COLO829 (cell line): Measurements from ENCODE around the gene WDR91.
"Not testable (repeated sequence)": the region's sequence is repeated elsewhere in the genome, so short reads cannot be mapped to it uniquely, and the experiment has no call there.

Experiments used
- DNase-seq: peaks from one replicate; pipeline ENCODE4 v3.0.0; 2012; ENCODE audit warnings: low spot score

The WDR91 gene

DNA sequence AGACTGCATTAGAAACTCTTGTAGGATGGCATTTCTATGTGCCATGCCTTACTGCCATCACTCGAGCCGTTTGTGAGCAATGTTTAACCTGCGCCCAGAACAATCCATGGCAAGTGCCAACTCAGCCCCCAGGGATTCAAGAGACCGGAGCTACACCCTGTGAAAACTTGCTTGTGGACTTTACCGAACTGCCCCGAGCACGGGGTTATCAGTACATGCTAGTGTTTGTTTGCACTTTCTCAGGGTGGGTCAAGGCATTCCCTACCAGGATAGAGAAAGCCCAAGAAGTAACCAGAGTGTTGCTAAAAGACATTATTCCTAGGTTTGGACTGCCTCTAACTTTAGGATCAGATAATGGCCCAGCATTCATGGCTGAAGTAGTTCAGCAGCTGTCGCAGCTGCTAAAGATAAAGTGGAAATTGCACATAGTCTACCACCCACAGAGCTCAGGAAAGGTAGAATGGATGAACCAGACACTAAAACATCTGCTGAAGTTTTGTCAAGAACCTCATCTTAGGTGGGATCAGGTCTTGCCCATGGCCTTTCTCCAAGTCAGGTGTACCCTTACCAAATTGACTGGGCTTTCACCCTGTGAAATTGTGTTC, 31.9 kb downstream of the WDR91 start:
- DNase-seq, result no peak

DNA sequence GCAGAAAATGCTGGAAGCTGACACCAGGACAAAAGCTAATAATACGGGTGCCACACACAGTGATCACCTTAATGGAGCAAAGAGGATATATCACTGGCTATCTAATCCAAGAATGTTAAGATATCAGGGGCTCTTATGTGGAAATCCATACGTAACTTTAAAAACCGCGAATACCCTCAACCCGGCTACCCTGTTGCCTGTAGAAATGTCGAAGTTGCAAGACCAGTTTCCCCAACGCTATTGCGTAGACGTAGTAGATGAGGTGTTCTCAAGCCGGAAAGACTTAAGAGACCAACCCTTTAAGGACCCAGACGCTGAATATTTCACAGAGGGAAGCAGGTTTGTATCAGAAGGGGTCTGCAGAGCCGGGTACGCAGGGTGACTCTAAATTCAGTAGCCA, 33.0 kb downstream of the WDR91 start:
- DNase-seq, result no peak

DNA sequence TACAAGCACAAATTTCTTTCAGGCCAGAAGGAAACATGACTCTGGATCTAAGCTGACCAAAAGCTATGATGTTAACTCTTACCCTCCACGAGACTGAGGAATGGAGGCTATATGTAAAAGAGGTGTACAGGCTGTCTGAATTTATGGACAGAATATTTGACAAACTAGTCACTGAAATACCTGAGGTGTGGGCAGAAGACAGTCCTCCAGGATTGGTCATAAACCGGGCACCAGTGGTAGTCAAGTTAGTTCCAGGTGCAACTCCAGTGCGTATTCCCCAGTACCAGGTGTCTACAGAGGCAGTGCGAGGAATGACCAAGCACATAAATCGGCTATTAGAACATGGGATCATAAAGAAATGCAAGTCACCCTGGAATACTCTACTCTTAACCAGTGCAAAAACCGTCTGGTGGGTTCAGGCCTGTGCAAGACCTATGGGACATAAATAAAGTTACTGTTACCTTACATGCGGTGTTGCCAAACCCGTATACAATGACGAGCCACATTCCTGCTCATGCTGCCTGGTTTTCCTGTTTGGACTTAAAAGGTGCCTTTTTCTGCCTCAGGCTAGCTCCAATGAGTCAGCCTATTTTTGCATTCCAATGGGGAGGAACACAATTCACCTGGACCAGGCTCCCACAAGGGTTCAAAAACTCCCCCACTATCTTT, 34.2 kb downstream of the WDR91 start:
- DNase-seq, result no peak

DNA sequence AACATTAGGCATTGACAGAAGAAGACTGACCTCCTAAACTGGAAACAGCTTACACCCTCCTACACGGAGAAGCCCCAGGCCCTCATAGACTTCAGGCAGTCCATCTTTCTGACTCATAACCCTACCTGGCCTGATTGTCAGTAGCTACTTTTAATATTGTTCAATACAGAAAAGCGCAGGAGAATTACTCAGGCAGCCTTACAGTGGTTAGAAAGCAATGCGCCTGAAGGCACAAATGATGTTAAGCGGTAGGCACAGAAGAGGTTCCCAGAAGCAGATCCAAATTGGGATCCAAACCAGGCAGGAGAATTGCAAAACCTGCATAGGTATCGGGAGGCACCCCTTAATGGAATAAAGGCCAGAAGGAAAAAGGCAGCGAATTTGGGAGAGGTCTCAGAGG, 35.4 kb downstream of the WDR91 start:
- DNase-seq, result no peak

DNA sequence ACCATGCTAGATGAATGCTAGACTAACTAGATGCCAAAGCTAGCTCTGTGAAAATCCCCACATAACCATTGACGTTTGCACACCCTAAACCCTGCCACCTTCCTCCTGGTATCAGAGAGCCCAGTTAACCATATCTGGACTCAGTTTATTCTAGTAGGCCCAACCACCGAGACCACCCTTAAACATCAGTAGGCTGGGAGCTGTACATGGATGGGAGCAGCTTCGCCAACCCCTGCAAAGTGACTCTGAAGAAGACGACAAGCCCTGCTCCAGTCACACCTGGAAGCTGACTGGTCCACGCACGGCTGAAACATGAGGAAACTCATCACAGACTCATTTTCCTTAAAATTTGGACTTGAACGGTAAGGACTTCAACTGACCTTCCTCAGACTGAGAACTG, 36.4 kb downstream of the WDR91 start:
- DNase-seq, result no peak

DNA sequence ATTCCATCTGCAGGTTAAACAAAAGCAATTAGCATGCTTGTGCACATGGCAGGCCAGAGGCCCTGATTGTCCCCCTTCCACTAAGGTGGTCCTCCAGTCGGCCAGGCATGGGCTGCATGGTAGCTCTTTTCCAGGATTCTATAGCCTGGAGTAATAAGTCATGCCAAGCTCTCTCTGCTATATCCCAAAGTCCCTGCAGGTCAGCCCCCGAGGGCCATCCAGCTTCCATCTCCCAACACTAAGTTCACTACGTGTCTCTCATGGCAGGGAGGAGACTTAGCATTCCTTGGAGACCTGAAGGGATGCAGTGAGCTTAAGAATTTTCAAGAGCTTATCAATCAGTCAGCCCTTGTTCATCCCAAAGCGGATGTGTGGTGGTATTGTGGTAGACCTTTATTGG, 37.4 kb downstream of the WDR91 start:
- DNase-seq, result not testable (repeated sequence)

DNA sequence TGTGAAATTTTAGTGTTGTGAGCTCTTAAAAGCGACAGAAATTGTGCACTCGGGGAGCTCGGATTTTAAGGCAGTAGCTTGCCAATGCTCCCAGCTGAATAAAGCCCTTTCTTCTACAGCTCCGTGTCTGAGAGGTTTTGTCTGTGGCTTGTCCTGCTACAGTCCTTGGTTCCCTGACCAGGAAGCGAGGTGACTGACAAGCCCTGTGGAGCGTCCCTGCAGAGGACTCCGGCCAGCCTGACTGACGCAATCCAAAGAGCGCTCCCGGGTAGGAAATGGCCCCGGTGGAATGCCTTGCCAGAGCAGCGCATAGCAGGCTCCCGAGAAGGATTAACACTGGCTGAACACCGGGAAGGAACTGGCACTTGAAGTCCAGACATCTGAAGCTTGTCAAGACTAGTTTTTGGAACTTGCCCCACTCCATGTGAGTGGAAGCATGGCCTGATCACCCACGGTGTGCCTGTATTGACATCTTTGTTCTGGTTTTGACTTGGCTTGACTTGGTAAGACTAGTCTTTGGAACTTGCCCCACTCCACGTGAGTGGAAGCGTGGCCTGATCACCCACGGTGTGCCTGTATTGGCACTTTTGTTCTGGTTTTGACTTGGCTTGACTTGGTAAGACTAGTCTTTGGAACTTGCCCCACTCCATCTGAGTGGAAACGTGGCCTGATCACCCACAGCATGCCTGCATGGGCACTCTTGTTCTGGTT, 39.6 kb downstream of the WDR91 start:
- not testable (repeated sequence) for DNase-seq

DNA sequence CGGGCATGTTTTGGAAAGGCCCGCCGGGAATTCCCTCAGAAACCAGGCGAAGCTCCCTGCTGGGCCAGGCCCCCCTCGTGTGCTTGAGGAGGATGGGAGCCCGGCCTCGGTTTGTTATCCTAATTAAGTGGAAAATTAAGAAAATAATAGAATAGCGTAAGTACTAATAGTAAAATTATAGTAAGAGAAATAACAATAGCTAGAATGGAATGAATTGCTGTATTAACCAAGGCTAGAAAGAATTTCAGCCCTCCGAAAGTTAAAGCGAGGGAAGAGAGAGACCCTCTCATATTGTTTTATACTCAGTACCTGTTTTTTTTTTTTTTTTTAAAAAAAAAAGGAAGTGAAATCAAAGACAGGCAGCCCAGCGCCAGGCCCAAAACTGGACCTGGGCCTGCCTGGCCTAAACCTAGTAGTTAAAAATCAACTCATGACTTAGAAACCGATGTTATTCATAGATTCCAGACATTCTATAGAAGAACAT, 40.3 kb downstream of the WDR91 start:
- DNase-seq, result not testable (repeated sequence)

DNA sequence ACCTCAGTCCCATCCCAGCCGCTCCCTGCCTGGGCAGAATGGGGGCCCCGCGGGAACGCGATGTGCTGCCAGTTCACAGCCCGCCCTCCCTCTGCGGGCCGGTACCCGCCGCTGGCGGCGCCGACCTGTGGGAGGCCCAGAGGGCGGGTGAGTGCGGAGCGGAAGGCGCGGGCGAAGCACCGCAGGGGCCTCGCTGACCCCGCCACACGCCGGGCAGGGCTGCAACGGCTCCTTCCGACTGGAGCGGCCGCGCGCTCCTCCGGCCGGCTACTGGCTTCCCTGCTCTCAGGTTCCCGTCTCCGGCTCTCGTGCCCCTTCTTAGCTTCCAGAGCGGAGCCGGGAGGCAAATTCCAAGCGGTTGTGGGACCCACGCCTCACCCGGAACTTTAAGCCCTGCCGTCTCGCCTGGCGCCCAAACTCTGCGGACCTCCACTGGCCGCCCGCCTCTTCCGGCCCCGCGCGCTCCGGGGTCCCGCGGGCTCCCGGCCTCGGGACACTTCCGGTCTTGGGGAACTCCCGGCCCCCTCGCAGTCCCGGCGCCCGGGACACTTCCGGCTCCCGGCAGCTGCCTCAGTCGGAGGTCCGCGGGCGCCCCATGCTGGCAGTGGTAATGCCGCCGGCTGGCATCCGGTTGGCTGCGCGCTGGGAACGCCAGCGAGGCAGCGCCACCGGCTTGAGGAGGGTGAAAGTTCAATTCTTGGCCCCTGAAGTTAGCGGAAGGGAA, 40.9 kb downstream of the WDR91 start, which contains the start of gene CYREN:
Gene CYREN, minus strand, starts transcription at position 434 of the 724 bp plus-strand sequence. CDS start 1,785 bp downstream, outside the sequence.
- peak; percentile 99 for DNase-seq

DNA sequence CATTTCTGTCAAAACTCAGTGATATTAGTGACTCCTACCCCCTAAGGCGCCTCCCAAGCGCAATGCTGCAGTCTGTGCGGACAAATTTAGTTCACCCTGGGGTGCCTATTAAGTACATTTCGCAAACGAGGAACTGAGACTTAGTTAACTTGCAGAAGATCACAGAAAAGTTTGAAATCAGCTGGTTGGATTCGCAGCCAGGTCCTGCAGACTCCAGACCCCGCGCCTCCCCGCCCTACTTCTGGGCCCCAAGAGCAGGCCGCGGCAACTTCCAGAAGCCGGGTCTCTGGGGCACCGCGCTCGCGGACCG, 41.4 kb downstream of the WDR91 start:
- no peak for DNase-seq

DNA sequence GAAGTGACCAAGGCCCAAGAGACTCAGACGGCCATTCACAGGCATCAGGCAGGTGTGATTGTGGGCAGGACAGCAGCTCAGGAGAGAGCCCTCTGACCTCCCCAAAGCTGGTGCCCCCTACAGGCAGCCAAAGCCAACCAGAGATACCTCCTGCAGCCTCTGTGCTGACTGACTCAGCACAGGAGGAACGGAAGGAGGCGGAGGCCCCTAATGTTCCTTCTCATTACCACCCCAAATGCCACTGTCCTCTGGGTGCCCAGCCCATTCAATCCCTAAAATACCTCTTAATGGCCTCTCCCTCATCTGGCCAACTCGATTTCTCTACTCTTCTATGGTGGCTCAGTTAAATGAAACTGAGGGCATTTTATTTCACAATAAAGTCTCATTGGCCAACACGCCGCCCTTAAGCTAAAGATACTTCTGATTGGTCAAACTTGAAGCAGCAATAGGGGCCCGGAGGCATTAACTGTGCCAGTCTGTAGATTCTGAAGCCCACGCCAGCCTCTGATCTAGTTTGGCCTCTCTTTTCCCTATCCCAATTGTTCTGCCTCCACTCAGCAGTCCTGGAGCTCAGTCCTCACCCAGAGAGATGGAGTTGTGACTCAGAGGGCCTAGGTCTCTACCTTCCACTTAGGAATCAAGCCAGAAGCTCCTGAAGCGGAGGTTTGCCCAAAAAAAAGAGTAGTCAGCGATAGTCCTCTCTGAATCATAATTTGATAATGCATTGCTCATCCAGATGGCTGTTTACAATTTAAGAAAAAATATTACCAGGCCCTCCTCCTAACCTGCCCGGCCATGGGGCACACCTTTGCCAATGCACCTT, 42.0 kb downstream of the WDR91 start:
- DNase-seq, result peak; percentile 72

DNA sequence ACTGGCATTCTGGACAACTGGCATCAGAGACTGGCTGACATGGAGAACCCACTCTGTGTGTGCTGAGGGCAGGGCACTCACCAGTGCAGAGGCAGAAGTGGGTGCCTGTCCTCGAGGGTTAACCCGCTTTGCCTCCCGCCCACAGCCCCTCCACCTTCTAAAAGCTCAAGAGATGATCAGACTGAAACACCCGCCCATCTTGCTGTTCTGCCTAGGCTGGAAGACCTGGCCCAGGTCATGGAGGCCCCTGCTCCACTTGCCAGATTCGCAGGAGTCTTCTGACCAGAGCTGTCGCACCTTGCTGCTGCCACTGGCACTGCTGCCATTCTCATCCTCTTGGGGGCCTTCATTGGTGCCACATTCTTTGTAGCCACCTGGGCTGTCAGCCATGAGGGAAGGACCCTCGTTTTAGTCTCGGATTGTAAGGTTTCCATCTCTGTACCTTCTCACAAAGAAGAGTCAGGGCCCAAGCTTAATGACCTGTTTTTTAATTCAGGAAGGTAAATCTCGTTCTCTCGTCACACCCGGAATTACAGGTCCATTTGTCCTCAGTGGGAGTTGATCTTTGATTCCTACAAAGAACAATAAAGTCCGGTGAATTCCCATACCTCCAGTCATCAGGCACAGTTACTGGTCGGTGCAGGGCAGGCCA, 42.7 kb downstream of the WDR91 start:
- DNase-seq, result no peak

DNA sequence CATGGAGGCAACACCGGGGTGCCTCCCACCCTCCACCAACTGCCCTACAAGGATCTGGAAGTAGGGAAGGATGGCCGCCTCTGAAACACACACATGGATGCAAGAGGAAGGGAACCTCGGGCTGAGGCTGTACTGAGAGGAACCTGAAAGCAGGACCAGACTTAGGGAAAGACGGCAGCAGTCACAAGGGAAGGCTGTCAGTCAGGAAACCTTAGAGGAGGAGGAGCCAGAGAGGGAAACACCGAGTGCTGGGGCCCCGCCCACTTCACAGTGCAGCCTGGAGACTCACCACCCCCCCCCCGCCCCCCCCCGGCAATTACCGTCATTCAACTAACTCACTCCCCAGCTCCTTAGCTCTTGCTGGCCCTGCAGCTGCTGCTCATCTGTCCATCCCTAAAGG, 43.3 kb downstream of the WDR91 start:
- peak; percentile 71 for DNase-seq

DNA sequence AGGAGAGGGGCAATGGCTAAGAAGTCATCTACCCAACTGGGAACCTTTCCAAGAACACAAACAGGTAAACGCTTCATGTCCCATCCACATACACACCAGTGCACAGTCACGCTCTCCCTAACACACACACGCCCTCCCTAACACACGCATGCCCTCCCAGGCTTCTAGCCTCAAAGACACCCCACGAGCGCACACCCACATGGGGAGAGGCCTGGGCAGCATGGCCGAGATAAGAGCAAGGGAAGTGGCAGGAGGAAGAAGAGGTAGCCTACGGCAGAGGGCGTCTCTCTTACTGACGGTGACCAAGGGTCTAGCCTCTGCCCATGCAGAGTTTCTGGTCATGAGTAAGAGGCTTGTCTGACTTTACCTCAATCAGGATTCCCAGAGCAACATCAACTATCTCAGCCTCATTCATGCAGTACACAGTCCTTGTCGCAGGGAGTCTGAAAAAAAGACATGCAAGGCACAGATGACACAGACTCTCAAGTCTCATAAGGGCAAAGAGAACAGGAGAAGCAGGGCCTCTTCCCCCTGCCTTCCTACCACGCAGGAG, 43.9 kb downstream of the WDR91 start:
- DNase-seq, result no peak

DNA sequence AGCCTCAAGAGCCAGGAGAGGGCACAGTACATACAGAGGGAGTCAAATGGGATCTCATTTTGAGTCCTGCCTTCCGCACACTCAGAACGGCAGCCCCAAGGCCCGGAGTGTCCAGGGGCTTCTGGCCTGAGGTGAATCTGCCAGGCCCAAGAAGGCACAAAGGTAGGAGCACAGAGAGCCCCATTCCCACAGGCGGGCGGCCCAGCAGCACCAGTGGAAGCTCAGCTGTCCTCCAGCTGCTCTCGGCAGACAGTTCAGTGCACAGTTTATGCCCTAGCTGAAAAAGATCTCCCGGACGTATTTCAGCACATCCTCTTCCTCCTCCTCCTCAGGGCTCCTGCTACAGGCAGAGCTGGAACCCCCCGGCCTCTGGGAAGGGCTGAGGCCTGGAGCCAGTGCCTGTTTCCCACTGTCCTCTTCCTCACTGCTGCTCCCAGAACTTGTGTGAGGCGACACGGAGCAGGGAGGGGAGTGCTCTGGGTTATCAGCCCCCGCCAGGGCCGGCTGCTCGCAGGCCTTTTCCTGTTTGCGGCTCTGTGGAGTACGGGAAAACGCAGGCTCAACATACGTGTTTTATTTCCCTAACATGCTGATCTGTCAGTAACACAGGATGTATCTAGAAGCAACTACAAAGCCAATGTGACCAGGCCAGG, 44.9 kb downstream of the WDR91 start:
- no peak for DNase-seq

DNA sequence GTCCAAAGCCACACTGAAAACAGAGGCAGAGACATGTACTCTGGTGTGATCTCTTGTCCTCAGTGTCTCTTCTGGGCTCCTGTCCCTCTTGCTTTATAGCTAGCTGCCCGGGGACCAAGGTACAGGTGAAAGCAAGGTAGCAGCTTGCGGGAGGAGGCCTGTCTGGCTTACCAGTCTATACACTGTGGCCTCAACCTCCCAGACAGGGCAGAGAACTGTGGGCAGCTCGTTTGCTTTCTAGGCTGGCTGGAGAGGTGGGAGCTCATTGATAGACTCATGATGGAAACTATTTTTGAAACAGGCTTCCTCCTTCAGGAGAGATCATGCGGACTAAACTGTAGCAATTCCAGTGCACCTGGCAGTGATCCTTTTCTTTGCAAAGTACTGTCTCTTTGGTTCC, 45.5 kb downstream of the WDR91 start:
- no peak for DNase-seq

DNA sequence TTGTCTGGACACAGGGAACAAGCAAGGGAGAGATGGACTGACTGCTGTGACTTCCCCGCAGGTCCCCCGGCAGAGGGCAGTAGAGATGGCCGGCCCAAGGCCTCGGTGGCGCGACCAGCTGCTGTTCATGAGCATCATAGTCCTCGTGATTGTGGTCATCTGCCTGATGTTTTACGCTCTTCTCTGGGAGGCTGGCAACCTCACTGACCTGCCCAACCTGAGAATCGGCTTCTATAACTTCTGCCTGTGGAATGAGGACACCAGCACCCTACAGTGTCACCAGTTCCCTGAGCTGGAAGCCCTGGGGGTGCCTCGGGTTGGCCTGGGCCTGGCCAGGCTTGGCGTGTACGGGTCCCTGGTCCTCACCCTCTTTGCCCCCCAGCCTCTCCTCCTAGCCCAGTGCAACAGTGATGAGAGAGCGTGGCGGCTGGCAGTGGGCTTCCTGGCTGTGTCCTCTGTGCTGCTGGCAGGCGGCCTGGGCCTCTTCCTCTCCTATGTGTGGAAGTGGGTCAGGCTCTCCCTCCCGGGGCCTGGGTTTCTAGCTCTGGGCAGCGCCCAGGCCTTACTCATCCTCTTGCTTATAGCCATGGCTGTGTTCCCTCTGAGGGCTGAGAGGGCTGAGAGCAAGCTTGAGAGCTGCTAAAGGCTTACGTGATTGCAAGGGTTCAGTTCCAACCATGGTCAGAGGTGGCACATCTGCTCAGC, 46.8 kb downstream of the WDR91 start:
- peak; percentile 78 for DNase-seq

DNA sequence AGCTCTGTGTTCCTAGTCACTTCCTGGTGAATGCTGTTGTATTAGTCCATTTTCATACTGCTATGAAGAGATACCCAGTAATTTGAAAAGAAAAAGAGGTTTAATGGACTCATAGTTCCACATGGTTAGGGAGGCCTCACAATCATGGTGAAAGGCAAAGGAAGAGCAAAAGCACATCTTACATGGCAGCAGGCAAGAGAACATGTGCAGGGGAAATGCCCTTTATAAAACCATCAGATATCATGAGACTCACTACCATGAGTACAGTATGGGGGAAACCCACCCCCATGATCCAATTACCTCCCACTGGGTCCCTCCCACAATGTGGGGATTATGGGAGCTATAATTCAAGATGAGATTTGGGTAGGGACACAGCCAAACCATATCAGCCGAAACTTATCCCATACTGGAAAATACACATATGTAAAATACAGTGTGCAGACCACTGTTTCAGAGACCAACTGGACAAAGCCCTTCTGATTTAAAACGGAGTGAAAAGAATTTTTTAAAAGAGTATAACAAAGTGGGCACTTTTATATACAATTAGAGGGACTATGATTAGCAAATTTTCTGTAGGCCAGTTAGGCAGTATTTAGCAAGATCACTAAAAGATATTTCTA, 48.8 kb downstream of the WDR91 start:
- no peak for DNase-seq

DNA sequence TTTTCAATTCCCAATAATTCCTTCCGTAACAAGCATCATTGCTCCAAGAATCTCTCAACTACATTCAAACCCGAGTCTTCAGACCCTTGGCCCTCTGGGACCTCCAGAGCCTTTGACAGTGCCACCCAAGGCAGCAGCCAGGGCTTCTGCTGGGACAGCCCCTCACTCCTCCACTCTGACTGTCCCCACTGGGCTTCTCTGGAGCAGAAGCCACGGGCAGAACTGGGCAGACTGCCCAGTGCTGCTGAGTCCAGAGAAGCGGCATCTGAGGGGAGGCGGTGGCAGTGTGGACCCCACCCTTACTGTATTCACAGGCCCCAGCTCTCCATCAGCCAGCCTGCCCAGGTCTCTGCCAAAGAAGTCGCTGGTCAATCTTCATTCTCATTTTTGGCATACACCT, 49.7 kb downstream of the WDR91 start:
- no peak for DNase-seq
